Mucosa of descending colon (tissue), 3 donors: ENCODE results near the gene NCR3LG1. TPM values are rescaled to one million over a fixed set of nuclear protein-coding genes. Genes with fewer than 3 reads are reported as not detected.

ENCODE experiments used
- ATAC-seq: fragments of 200-7000 bp; cut with Tn5 transposase; one replicate; pipeline ENCODE4 v1.9.1; 2020; ENCODE audit warnings: mild to moderate bottlenecking, moderate library complexity
- DNase-seq, 3 donors: peaks; one replicate each; pipeline ENCODE4 v3.0.0-alpha.2; 2020
- H3K36me3 ChIP-seq: fragments of 200-600 bp; one replicate; pipeline ENCODE4 v1.8.0; 2021; ENCODE audit warnings: low read depth, mild to moderate bottlenecking
- H3K4me1 ChIP-seq: fragments of 200-600 bp; one replicate; pipeline ENCODE4 v1.8.0; 2021; ENCODE audit warnings: low read depth, mild to moderate bottlenecking
- H3K4me3 ChIP-seq: fragments of 200-600 bp; one replicate; pipeline ENCODE4 v1.8.0; 2021; ENCODE audit warnings: mild to moderate bottlenecking
- H3K9me3 ChIP-seq: fragments of 200-600 bp; one replicate; pipeline ENCODE4 v1.8.0; 2021; ENCODE audit warnings: mild to moderate bottlenecking
- CTCF ChIP-seq: fragments of 200-600 bp; IDR thresholded peaks from one replicate; pipeline ENCODE4 v1.8.0; 2022; ENCODE audit warnings: antibody characterized with exemption, mild to moderate bottlenecking
- intact Hi-C, 2 donors: fragments of 100-400 bp; cut with DNase I in 1 of 2; cut with micrococcal nuclease in 1 of 2; formaldehyde crosslinking; loops; one replicate each; pipeline versions ENCODE4 v1.11.0 to v1.11.1; 2022; cut with DNase I, micrococcal nuclease
- total RNA-seq, 3 donors: library from RNA; stranded (reverse); fragmentation: NEBNext Ultra II Directional in 2 of 3; extraction: Animal tissue kit (Norgen Biotek cat#: 25700) in 2 of 3; gene quantifications; one replicate each; pipeline versions ENCODE4 v1.2.1 to v1.2.4, GENCODE V29; 2021 to 2023
- donor health status: DM: no; HTN: no; CAD: no; lungs with moderate emphysema.
- donor health status: DM: no; HTN: no; CAD: no.
- donor health status: DM: no; HTN: yes; CAD: no.

Gene NCR3LG1
- total RNA-seq, 3 donors from 2014 or later, result 6.0 to 16.7 (median 10.7) TPM

- Histone ChIP-seq H3K4me3 (no peak overlapping the region), H3K4me1 (no peaks in the 10 kb centered on the region), H3K9me3 (no peaks in the 10 kb centered on the region), H3K36me3 (no peaks in the 10 kb centered on the region)
- TF ChIP-seq CTCF, result no peak
- intact Hi-C loops, result no loop called here
- no peak for DNase-seq
- ATAC-seq, result no peak
Observed at GRCh38 chr11:17331669-17332068, 19.9 kb upstream of the NCR3LG1 start.

- Histone ChIP-seq H3K4me1 (no peaks in the 10 kb centered on the region), H3K36me3 (no peaks in the 10 kb centered on the region), H3K9me3 (no peaks in the 10 kb centered on the region), H3K4me3 (no peak overlapping the region)
- TF ChIP-seq CTCF, result no peak
- no peak for DNase-seq
- ATAC-seq, result no peak
- intact Hi-C loops, result no loop called here
Observed at GRCh38 chr11:17333799-17334586, 17.6 kb upstream of the NCR3LG1 start.

GRCh38 chr11:17343257-17343656 lies 8.3 kb upstream of the NCR3LG1 start:
- ATAC-seq, result no peak
- Histone ChIP-seq H3K9me3 (no peaks in the 10 kb centered on the region), H3K4me3 (no peak overlapping the region), H3K36me3 (no peaks in the 10 kb centered on the region), H3K4me1 (no peaks in the 10 kb centered on the region)
- TF ChIP-seq CTCF, result no peak
- intact Hi-C loops, result no loop called here
- no peak for DNase-seq

- TF ChIP-seq CTCF, result no peak
- no peaks in the 10 kb centered on the region for H3K36me3 ChIP-seq
- no peaks in the 10 kb centered on the region for H3K4me1 ChIP-seq
- intact Hi-C loops, result no loop called here
- ATAC-seq (no peak), DNase-seq (no peak)
- no peaks in the 10 kb centered on the region for H3K9me3 ChIP-seq
- H3K4me3 ChIP-seq, result no peak overlapping the region
Observed at GRCh38 chr11:17343907-17344306, 7.7 kb upstream of the NCR3LG1 start.

- Histone ChIP-seq H3K36me3 (no peaks in the 10 kb centered on the region), H3K4me1 (peaks cover 4% of the 10 kb centered on the region), H3K4me3 (no peak overlapping the region), H3K9me3 (no peaks in the 10 kb centered on the region)
- intact Hi-C loops, result no loop called here
- ATAC-seq, result no peak
- TF ChIP-seq CTCF, result no peak
- DNase-seq, result no peak
Observed at GRCh38 chr11:17347676-17348075, 3.9 kb upstream of the NCR3LG1 start.
